B cell (primary cell): ENCODE data around the gene POU2AF1. TPM values are rescaled to one million over a fixed set of nuclear protein-coding genes. Genes with fewer than 3 reads are reported as not detected.

Experiments
- ATAC-seq: fragments of 200-7000 bp; cut with Tn5 transposase; one replicate; pipeline ENCODE4 v1.10.0; 2021; ENCODE audit warnings: low read depth, mild to moderate bottlenecking, moderate number of reproducible peaks, moderate library complexity
- CTCF ChIA-PET: fragments of 350-600 bp; sonication (Branson Sonifier 250); formaldehyde crosslinking; loops from one replicate; lab custom pipeline; 2021; ENCODE audit warnings: antibody characterized with exemption, inconsistent platforms; lab: Charles Lee
- POLR2A ChIA-PET: fragments of 350-600 bp; sonication (Branson Sonifier 250); formaldehyde crosslinking; loops from one replicate; lab custom pipeline; 2021; ENCODE audit warnings: antibody characterized with exemption; lab: Charles Lee
- DNase-seq: peaks from one replicate; pipeline ENCODE4 v3.0.0; 2013
- H2AFZ ChIP-seq: 2 replicates; pipeline ENCODE4 v1.6.1; 2012; ENCODE audit warnings: mild to moderate bottlenecking, low read depth, low read length; ENCODE audit not compliant: insufficient read depth, poor library complexity, severe bottlenecking
- H3K27ac ChIP-seq, 2 donors: 1 replicate in 1 of 2; 2 replicates in 1 of 2; pipeline ENCODE4 v1.5.1; 2012 to 2013; ENCODE audit warnings: low read length in 2 of 2, mild to moderate bottlenecking in 2 of 2, moderate library complexity in 1 of 2
- H3K27me3 ChIP-seq, 4 experiments: fragments of 200-600 bp in 1 of 4; sonication (generic) in 1 of 4; replicated peaks in 1 of 4; 1 replicate in 2 of 4; 2 replicates in 2 of 4; pipeline versions ENCODE4 v1.6.1 to v1.7.0; 2013 to 2016; ENCODE audit warnings: low read length in 3 of 4, mild to moderate bottlenecking in 2 of 4, mixed read lengths in 1 of 4, moderate library complexity in 1 of 4; ENCODE audit not compliant: insufficient read depth in 4 of 4, control insufficient read depth in 3 of 4; ENCODE audit errors: control extremely low read depth in 1 of 4
- H3K36me3 ChIP-seq, 2 experiments: replicated peaks in 1 of 2; 1 replicate in 1 of 2; 2 replicates in 1 of 2; pipeline versions ENCODE4 v1.6.1 to v1.7.1; 2013; ENCODE audit warnings: low read length in 1 of 2; ENCODE audit not compliant: insufficient read depth in 2 of 2, control insufficient read depth in 1 of 2; ENCODE audit errors: control extremely low read depth in 1 of 2, extremely low read depth in 1 of 2
- H3K4me1 ChIP-seq, 2 donors: fragments of 200-600 bp in 1 of 2; sonication (generic) in 1 of 2; 1 replicate in 1 of 2; 2 replicates in 1 of 2; pipeline versions ENCODE4 v1.5.1 to v1.6.1; 2013 to 2017; ENCODE audit warnings: low read length in 2 of 2; ENCODE audit not compliant: control insufficient read depth in 2 of 2, insufficient read depth in 2 of 2
- H3K4me2 ChIP-seq: replicated peaks from 2 replicates; pipeline ENCODE3; 2012; ENCODE audit warnings: mild to moderate bottlenecking, low read depth, low read length; ENCODE audit not compliant: poor library complexity, severe bottlenecking
- H3K4me3 ChIP-seq, 5 experiments: fragments of 200-600 bp in 1 of 5; sonication (generic) in 1 of 5; 1 replicate in 3 of 5; 2 replicates in 2 of 5; pipeline versions ENCODE4 v1.5.1 to v1.7.0; 2011 to 2016; ENCODE audit warnings: low read length in 4 of 5, mild to moderate bottlenecking in 4 of 5, low read depth in 2 of 5, control low read depth in 1 of 5, moderate library complexity in 1 of 5; ENCODE audit not compliant: insufficient read depth in 1 of 5; ENCODE audit errors: control extremely low read depth in 1 of 5, extremely low read depth in 1 of 5
- H3K79me2 ChIP-seq: fragments of 200-600 bp; sonication (generic); one replicate; pipeline ENCODE4 v1.6.0; 2016; ENCODE audit warnings: low read length; ENCODE audit not compliant: control insufficient read depth, insufficient read depth
- H3K9ac ChIP-seq: fragments of 200-600 bp; sonication (generic); 2 replicates; pipeline ENCODE4 v1.6.1; 2017; ENCODE audit warnings: mild to moderate bottlenecking, low read length, moderate library complexity
- H3K9me3 ChIP-seq, 3 donors: one replicate each; pipeline versions ENCODE4 v1.6.1 to v1.7.1; 2013; ENCODE audit warnings: low read length in 2 of 3; ENCODE audit not compliant: control insufficient read depth in 2 of 3, insufficient read depth in 1 of 3; ENCODE audit errors: control extremely low read depth in 1 of 3
- H4K20me1 ChIP-seq: 2 replicates; pipeline ENCODE4 v1.6.0; 2012; ENCODE audit warnings: mild to moderate bottlenecking, low read length; ENCODE audit not compliant: insufficient read depth, control insufficient read depth, poor library complexity, severe bottlenecking
- H3K27ac Mint-ChIP-seq: one replicate; pipeline ENCODE4 v1.8.0; 2021; ENCODE audit warnings: mixed read lengths
- H3K27me3 Mint-ChIP-seq: one replicate; pipeline ENCODE4 v1.8.0; 2021; ENCODE audit warnings: mixed read lengths
- H3K4me1 Mint-ChIP-seq: one replicate; pipeline ENCODE4 v1.8.0; 2021; ENCODE audit warnings: mixed read lengths
- H3K4me3 Mint-ChIP-seq: one replicate; pipeline ENCODE4 v1.8.0; 2021; ENCODE audit warnings: mixed read lengths
- H3K9me3 Mint-ChIP-seq: one replicate; pipeline ENCODE4 v1.8.0; 2022; ENCODE audit warnings: mixed read lengths; ENCODE audit not compliant: insufficient read depth
- EZH2 ChIP-seq: IDR thresholded peaks from 2 replicates; pipeline ENCODE4 v1.6.1; 2012; ENCODE audit warnings: borderline replicate concordance, low read depth, mild to moderate bottlenecking, moderate library complexity, low read length; ENCODE audit not compliant: insufficient read depth, poor library complexity, severe bottlenecking
- WGBS: methylation state at CpG from one replicate; pipeline ENCODE4 v1.1.5; 2013; ENCODE audit warnings: missing lambda C conversion rate; ENCODE audit not compliant: insufficient coverage; 5-methylcytosine and 5-hydroxymethylcytosine counted together
- intact Hi-C: fragments of 100-400 bp; cut with micrococcal nuclease; formaldehyde crosslinking; loops from one replicate; pipeline ENCODE4 v1.10.0; 2022
- polyA plus RNA-seq: library from polyadenylated mRNA; depleted of rRNA; stranded (reverse); fragments of >200 nt; gene quantifications from 2 replicates; pipeline ENCODE4 v1.2.3, GENCODE V29; 2012
- total RNA-seq, 2 donors: library from RNA; stranded (reverse); fragments of 120-200 nt in 1 of 2; gene quantifications; 1 replicate in 1 of 2; 2 replicates in 1 of 2; pipeline versions ENCODE4 v1.2.3 to v1.2.4, GENCODE V29; 2013 to 2022
- TF ChIP-seq, protein P1 (sequence below): fragments of 200-600 bp; IDR thresholded peaks from one replicate; pipeline ENCODE4 v1.8.0; 2022; ENCODE audit warnings: antibody characterized with exemption, mild to moderate bottlenecking

POU2AF1 gene
- total and polyA plus RNA-seq, 2 donors (not counting 1 experiment from before 2014, with no cell fraction given): 308 to 407 TPM

DNA sequence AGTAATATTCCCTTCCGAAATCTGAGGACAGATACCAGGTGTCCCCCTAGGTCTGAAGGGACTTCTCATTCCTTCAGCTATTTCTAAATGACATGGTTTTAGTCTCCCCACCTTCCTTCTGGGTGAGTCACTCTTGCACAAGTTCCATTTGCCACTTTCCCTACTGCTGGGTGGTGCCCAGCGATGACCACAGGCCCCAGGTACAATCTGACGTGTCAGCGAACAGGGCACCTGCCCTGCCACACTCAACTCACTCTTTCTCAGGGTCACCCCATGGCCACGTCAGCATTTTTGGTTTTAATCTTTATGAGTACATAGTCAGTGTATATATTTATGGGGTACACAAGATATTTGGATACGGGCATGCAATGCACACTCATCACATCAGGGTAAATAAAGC lies 17.2 kb downstream of the POU2AF1 start:
- Histone ChIP-seq H4K20me1 (peaks cover 95% of the 10 kb centered on the region), H3K9me3 (no peaks in the 10 kb centered on the region), H2AFZ (no peak overlapping the region), H3K4me1 (peaks cover 85 to 88% of the 10 kb centered on the region in 2 donors), H3K36me3 (peaks cover 0 to 86% of the 10 kb centered on the region in 2 experiments), H3K27me3 (no peaks in the 10 kb centered on the region), H3K79me2 (peaks cover 95% of the 10 kb centered on the region), H3K9ac (no peak overlapping the region), H3K4me3 (no peak overlapping the region), H3K27ac (peak overlapping the region in 1 of 2 donors; percentile 71), H3K4me2 (peak overlapping the region; percentile 3)
- peak overlapping the region; percentile 69 for H3K27ac Mint-ChIP-seq
- DNase-seq: no peak
- TF ChIP-seq, protein P1, sequence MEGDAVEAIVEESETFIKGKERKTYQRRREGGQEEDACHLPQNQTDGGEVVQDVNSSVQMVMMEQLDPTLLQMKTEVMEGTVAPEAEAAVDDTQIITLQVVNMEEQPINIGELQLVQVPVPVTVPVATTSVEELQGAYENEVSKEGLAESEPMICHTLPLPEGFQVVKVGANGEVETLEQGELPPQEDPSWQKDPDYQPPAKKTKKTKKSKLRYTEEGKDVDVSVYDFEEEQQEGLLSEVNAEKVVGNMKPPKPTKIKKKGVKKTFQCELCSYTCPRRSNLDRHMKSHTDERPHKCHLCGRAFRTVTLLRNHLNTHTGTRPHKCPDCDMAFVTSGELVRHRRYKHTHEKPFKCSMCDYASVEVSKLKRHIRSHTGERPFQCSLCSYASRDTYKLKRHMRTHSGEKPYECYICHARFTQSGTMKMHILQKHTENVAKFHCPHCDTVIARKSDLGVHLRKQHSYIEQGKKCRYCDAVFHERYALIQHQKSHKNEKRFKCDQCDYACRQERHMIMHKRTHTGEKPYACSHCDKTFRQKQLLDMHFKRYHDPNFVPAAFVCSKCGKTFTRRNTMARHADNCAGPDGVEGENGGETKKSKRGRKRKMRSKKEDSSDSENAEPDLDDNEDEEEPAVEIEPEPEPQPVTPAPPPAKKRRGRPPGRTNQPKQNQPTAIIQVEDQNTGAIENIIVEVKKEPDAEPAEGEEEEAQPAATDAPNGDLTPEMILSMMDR: no peak
- TF ChIP-seq EZH2: no peak
- WGBS: 85% methylated on average over 2 of the region's 6 CpGs
- no peak for ATAC-seq
- peaks cover 70% of the 10 kb centered on the region for H3K4me1 Mint-ChIP-seq
- intact Hi-C loops: no loop called here
- ChIA-PET POLR2A (interaction anchor here (0.8 to 1.2 kb wide), 2 partner anchors 56 to 61 kb away, joined by 3 read pairs; no protein-coding TSS in a partner anchor), CTCF (interaction anchor here (0.7 to 32.5 kb wide), 4 partner anchors 9 to 930 kb away, joined by 3 to 922 read pairs (median 4); no protein-coding TSS in a partner anchor)
- no peaks in the 10 kb centered on the region for H3K9me3 Mint-ChIP-seq
- H3K4me3 Mint-ChIP-seq: peak overlapping the region; percentile 25
- H3K27me3 Mint-ChIP-seq: no peaks in the 10 kb centered on the region

DNA sequence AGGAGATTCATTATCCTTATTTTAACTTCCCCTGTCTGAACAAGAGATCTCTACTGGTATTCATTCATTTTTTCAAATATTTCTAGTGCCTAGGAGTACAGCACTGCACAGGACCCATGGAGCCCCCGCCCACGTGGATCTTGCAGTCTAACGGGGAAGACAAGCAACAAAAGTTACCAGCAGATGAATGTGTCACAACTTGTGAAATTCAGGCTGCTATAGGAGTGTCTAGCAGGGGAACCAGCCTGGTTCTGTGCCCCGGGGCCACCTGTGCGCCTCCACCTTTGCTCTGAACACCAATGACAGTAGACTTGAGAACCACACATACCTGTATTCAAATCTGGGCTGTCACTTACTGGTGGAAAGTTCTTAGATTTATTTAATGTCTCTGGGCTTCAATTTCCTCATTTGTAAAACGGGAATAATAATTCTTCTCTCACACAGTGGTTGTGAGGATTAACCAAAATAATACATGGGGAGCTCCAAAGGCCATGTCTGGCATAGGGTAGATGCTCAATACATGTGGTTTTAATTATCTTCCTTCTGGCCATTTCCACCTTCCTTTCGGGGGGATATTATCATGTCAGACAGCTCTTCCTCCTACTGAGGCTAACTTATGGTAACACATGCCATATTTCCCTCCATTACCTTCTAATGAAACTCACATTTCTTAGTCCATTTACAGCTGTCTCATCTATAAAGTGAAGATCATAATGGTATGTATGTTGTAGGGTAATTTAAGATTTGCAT lies 17.8 kb downstream of the POU2AF1 start:
- CTCF ChIA-PET: interaction anchor here (0.7 to 32.5 kb wide), 4 partner anchors 10 to 929 kb away, joined by 3 to 922 read pairs (median 4); no protein-coding TSS in a partner anchor
- no peaks in the 10 kb centered on the region for H3K27me3 Mint-ChIP-seq

More for the DNA sequence above, 17.8 kb downstream of the POU2AF1 start:
- Histone ChIP-seq H3K27me3 (no peaks in the 10 kb centered on the region), H3K27ac (peak overlapping the region in 1 of 2 donors; percentile 71), H3K36me3 (peaks cover 0 to 86% of the 10 kb centered on the region in 2 experiments), H3K79me2 (peaks cover 89% of the 10 kb centered on the region), H3K4me2 (peak overlapping the region; percentile 20), H3K9me3 (no peaks in the 10 kb centered on the region), H3K4me1 (peaks cover 79 to 81% of the 10 kb centered on the region in 2 donors), H3K9ac (no peak overlapping the region), H4K20me1 (peaks cover 95% of the 10 kb centered on the region), H2AFZ (no peak overlapping the region), H3K4me3 (no peak overlapping the region)
- ATAC-seq (no peak), DNase-seq (no peak)
- Mint-ChIP-seq H3K9me3 (no peaks in the 10 kb centered on the region), H3K27ac (peak overlapping the region; percentile 75), H3K4me3 (no peak overlapping the region), H3K4me1 (peaks cover 67% of the 10 kb centered on the region)
- TF ChIP-seq EZH2: no peak
- TF ChIP-seq, protein P1: no peak
- POLR2A ChIA-PET: interaction anchor here (0.8 to 1.2 kb wide), 2 partner anchors 57 to 62 kb away, joined by 3 read pairs; no protein-coding TSS in a partner anchor
- 100% methylated on average over 1 of the region's 7 CpGs for WGBS
- intact Hi-C loops: no loop called here
